Umbilical cord (tissue), 2 donors: ENCODE measurements around the gene OR52B4. TPM values are rescaled to one million over a fixed set of nuclear protein-coding genes. Genes with fewer than 3 reads are reported as not detected.
A peak's percentile ranks its signal among the peaks of the same experiment; 100 is the strongest.
"Not testable (repeated sequence)": the region's sequence is repeated elsewhere in the genome, so short reads cannot be mapped to it uniquely, and the experiment has no call there.

Experiments used
- DNase-seq: peaks from one replicate; pipeline ENCODE4 v3.0.0-alpha.2; 2015; ENCODE audit warnings: low spot score
- total RNA-seq: library from RNA; depleted of rRNA; stranded (reverse); fragments of >200 nt; gene quantifications from one replicate; pipeline ENCODE4 v1.2.3, GENCODE V29; 2014; ENCODE audit warnings: low replicate concordance; ENCODE audit not compliant: insufficient read depth

OR52B4 gene
- 0.72 TPM for total RNA-seq

- no peak for DNase-seq
Measured at GRCh38 chr11:4368286-4368685, at the start of gene OR52B4. Gene OR52B4 (minus strand): TSS chr11:4368386. CDS start chr11:4368295, 91 bp downstream.

GRCh38 chr11:4416816-4417215 is 48.6 kb upstream of the OR52B4 start:
- no peak for DNase-seq

DNA sequence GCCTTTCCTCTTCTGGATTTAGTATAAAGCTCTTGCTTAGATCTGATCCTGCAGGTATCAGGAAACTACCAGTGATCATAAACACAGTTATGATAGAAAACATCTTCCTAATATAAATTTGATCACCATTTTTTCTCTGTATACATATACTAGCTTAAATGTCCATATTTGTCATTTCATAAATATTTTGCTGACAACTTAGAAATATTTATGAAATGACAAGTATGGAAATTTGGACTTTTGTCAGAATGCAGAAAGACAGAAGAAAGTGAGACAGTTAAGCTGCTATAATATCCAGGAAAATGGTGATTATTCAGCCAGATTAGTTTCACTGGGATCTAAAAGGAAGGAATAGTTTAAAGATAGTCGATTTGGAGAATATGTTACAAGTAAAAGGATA is 48.1 kb upstream of the OR52B4 start:
- no peak for DNase-seq

DNA sequence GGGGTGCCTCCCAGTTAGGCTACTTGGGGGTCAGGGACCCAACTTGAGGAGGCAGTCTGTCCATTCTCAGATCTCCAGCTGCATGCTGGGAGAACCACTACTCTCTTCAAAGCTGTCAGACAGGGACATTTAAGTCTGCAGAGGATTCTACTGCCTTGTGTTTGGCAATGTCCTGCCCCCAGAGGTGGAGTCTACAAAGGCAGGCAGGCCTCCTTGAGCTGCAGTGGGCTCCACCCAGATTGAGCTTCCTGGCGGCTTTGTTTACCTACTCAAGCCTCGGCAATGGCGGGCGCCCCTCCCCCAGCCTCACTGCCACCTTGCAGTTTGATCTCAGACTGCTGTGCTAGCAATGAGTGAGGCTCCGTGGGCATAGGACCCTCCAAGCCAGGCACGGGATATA is 38.0 kb upstream of the OR52B4 start:
- DNase-seq: not testable (repeated sequence)

- no peak for DNase-seq
Measured at GRCh38 chr11:4393858-4394223, 25.7 kb upstream of the OR52B4 start.

DNA sequence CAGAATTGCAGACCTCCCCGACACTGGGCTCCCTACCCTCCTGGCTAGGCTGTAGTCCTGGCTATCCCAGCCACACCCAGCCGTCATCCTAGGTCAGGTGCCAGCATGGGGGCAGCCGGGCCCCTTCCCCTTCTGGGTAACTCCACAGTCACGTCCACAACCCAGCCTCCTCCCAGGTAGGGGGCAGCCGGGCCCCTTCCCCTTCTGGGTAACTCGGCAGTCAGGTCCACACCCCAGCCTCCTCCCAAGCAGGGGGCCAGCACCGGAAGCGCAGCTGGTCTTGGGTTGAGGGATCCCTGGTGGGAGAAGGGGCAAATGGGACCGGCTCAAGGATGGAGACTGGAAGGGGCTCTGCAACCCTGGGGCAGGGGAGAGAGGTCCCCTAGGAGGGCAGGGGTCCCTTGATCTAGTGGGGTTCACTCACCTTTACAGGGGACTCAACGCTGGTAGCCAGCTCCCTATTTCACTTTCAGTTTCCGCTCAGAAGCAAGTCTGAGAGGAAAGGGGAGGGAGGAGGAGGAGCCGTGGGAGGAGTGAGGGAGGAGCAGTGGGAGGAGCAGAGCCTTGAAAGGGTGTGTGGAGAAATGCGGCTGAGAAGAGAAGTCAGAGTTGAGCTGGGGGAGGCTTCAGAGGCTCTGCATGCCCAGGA is 25.1 kb upstream of the OR52B4 start, which contains the start of gene TRIM21:
TRIM21 (minus strand) TSS at position 494 of the 649 bp plus-strand sequence. CDS start 3,293 bp downstream, outside the sequence.
- DNase-seq: peak; percentile 95

DNA sequence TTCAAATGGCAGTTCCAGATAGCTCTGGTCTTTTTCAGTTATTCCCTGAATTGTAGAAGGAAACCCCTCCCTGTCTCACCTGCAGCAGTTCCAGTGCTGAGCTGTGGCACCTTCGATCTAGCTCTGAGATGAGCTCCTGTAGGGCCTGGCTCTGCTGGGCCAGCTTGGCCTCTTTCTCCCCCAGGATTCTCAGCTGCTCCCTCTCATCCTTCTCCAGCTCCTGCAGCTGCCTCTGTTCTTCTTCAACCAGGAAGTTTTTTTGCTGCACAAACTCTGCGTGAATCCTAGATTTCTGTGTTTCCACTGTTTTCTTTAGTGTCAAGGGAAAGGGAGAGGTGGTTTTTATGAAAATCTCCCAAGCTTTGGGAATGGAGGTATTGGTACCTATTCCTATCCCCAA is 20.0 kb upstream of the OR52B4 start:
- DNase-seq: no peak

GRCh38 chr11:4385978-4386740 is 18.0 kb upstream of the OR52B4 start:
- no peak for DNase-seq

- DNase-seq: no peak
Measured at GRCh38 chr11:4381901-4382300, 13.7 kb upstream of the OR52B4 start.

DNA sequence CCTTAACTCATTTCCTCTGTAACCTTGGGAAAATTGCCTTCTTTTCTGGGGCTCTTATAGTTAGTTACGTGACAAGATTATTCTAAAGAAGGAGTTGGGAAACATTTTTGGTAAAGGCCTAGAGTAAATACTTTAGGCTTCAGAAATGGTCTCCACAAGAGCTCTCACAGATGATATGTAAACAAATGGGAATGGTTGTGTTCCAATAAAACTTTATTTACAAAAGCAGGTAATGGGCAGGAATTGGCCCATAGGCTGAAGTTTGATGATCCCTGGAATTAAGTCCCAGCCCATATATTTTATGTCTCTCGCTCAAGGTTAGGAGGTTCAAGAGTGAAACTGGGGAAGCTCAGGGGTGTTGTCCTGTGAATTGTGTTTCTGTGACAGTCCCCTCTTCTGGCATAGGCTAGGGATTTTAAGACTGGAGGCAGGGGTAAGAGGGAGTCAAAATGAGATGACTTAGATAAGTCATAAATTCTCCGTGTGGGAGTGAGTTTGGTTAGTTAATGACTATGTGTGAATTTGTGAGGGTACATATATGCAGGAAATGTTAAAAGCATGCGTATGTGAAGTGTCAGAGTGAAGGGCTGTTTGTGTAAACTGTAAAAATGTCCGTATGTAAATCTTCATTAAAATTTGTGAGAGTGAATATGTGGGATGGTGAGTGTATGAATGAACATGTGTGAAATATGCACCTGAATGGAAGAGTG is 7.4 kb upstream of the OR52B4 start:
- no peak for DNase-seq

DNA sequence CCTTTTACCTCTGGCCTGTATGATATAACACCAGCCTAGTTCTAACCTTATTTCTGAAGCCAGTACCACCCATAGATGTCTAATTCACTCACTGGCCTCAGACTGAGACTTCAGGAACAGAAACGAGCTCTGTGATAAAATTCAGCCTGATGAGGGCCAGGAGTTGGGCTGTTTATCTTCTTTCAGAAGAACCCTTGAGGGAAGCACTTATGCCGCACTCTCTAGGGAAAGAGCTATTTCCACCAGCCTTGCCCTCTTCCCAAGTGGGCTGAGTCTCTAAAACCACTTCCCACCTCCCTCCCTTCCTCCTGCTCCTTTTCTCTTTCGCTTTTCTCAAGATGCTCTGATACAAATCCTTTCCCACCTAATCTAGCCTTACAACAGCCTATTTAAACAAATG is 2.0 kb upstream of the OR52B4 start:
- no peak for DNase-seq

- not testable (repeated sequence) for DNase-seq
Measured at GRCh38 chr11:4348142-4348541, 20.0 kb downstream of the OR52B4 start.

DNA sequence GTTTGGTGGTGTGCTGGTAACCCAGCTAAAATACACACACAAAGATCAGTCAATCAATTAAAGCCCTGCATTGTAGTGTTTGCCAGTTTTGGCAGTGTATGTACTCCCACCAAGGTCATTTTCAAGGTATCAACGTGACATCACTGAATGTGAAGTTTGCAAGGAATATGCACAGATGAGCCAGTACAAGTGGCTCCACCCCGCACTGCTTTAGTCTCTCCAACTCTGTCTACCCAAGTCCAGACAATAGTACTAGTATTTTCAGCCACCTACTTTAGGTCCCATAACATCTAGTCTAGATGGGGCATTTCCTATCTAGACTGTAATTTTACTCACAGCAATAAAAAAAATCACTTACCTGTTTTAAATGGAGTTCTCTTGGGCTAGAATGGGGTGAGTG is 22.8 kb downstream of the OR52B4 start:
- DNase-seq: not testable (repeated sequence)

DNA sequence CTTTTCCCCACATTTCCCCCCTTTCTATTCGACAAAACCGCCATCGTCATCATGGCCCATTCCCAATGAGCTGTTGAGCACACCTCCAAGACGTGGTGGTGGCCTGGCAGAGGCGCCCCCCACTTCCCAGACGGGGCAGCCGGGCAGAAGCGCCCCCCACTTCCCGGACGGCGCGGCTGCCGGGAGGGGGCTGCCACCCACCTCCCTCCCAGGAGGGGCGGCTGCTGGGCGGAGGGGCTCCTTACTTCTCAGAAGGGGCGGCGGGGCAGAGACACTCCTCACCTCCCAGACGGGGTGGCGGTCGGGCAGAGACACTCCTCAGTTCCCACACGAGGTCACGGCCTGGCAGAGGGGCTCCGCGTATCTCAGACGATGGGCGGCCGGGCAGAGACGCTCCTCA is 33.8 kb downstream of the OR52B4 start:
- not testable (repeated sequence) for DNase-seq

Other genes with a start within 250 kb of the OR52B4 start
- gene TRIM21, start 25.3 kb upstream of the OR52B4 start, total RNA-seq: 30.8 TPM
- gene OR52K2, start 80.9 kb upstream of the OR52B4 start, total RNA-seq: not detected
- gene OR52K1, start 114.3 kb upstream of the OR52B4 start, total RNA-seq: 0.96 TPM
- gene OR52M1, start 176.8 kb upstream of the OR52B4 start, total RNA-seq: 1.9 TPM
- 4.8 TPM for gene OR52I2, start 213.4 kb upstream of the OR52B4 start, total RNA-seq
- gene OR52I1, start 225.7 kb upstream of the OR52B4 start, total RNA-seq: 5.5 TPM
- gene TRIM68, start 239.8 kb upstream of the OR52B4 start, total RNA-seq: 12.5 TPM